GM23338 (cell line): ENCODE results near the gene HAGH. TPM values are rescaled to one million over a fixed set of nuclear protein-coding genes. Genes with fewer than 3 reads are reported as not detected.

Experiments used
- ATAC-seq: fragments of 200-7000 bp; cut with Tn5 transposase; 3 replicates; pipeline ENCODE4 v1.9.1; 2020
- DNase-seq: peaks from one replicate; pipeline ENCODE4 v3.0.0-alpha.2; 2015; ENCODE audit warnings: low spot score
- H2AFZ ChIP-seq: fragments of 200-600 bp; sonication (generic); 2 replicates; pipeline ENCODE4 v1.8.0; 2016; ENCODE audit warnings: antibody characterized with exemption, mild to moderate bottlenecking, moderate library complexity
- H3F3A ChIP-seq: fragments of 200-600 bp; sonication (generic); replicated peaks from 2 replicates; pipeline ENCODE4 v1.8.0; 2017; ENCODE audit warnings: antibody characterized with exemption, mixed run types, low read depth
- H3K27ac ChIP-seq: fragments of 200-600 bp; sonication (generic); 2 replicates; pipeline ENCODE4 v1.6.1; 2016; ENCODE audit warnings: low read depth
- H3K27me3 ChIP-seq: fragments of 200-600 bp; sonication (generic); 2 replicates; pipeline ENCODE4 v1.8.0; 2016; ENCODE audit warnings: mild to moderate bottlenecking, mixed run types, moderate library complexity; ENCODE audit not compliant: insufficient read depth
- H3K36me3 ChIP-seq: fragments of 200-600 bp; sonication (generic); 2 replicates; pipeline ENCODE4 v1.8.0; 2016; ENCODE audit warnings: mild to moderate bottlenecking; ENCODE audit not compliant: insufficient read depth
- H3K4me1 ChIP-seq: fragments of 200-600 bp; sonication (generic); 2 replicates; pipeline ENCODE4 v1.8.0; 2016; ENCODE audit warnings: mild to moderate bottlenecking, moderate library complexity; ENCODE audit not compliant: insufficient read depth
- H3K4me2 ChIP-seq: fragments of 200-600 bp; sonication (generic); 2 replicates; pipeline ENCODE4 v1.7.1; 2017; ENCODE audit warnings: mixed run types
- H3K4me3 ChIP-seq: fragments of 200-600 bp; sonication (generic); 2 replicates; pipeline ENCODE4 v1.6.1; 2016; ENCODE audit warnings: mixed run types
- H3K79me2 ChIP-seq: fragments of 200-600 bp; sonication (generic); replicated peaks from 2 replicates; pipeline ENCODE4 v1.8.0; 2017; ENCODE audit warnings: mild to moderate bottlenecking; ENCODE audit not compliant: insufficient read depth
- H3K9me2 ChIP-seq: fragments of 200-600 bp; sonication (generic); 2 replicates; pipeline ENCODE4 v1.8.0; 2017; ENCODE audit not compliant: insufficient read depth
- H4K20me1 ChIP-seq: fragments of 200-600 bp; sonication (generic); replicated peaks from 2 replicates; pipeline ENCODE4 v1.8.0; 2017; ENCODE audit warnings: mild to moderate bottlenecking; ENCODE audit not compliant: insufficient read depth
- H3K27ac Mint-ChIP-seq: 2 replicates; pipeline ENCODE4 v1.8.0; 2020; ENCODE audit warnings: inconsistent platforms, mild to moderate bottlenecking, moderate library complexity, mixed read lengths
- H3K27me3 Mint-ChIP-seq: 3 replicates; pipeline ENCODE4 v1.8.0; 2022; ENCODE audit warnings: low read depth, mild to moderate bottlenecking, moderate library complexity, mixed read lengths, inconsistent platforms; ENCODE audit not compliant: insufficient read depth, poor library complexity
- H3K36me3 Mint-ChIP-seq: 3 replicates; pipeline ENCODE4 v1.8.0; 2021; ENCODE audit warnings: low read depth, mild to moderate bottlenecking, inconsistent platforms, moderate library complexity, mixed read lengths
- H3K4me1 Mint-ChIP-seq: 3 replicates; pipeline ENCODE4 v1.8.0; 2020; ENCODE audit warnings: mild to moderate bottlenecking, inconsistent platforms, mixed read lengths
- H3K4me3 Mint-ChIP-seq: 3 replicates; pipeline ENCODE4 v1.8.0; 2021; ENCODE audit warnings: moderate library complexity, mild to moderate bottlenecking, inconsistent platforms, mixed read lengths
- H3K9me3 Mint-ChIP-seq: 3 replicates; pipeline ENCODE4 v1.8.0; 2020; ENCODE audit warnings: moderate library complexity, mild to moderate bottlenecking, inconsistent platforms, mixed read lengths
- CREB1 ChIP-seq: fragments of 250-450 bp; sonication (Bioruptor Pico); IDR thresholded peaks from 2 replicates; pipeline ENCODE4 v1.5.0; 2020; ENCODE audit warnings: low read depth, mild to moderate bottlenecking, moderate library complexity
- CTCF ChIP-seq, 2 experiments: fragments of 200-600 bp in 1 of 2; sonication (generic) in 1 of 2; conservative IDR thresholded peaks; 2 replicates each; pipeline versions ENCODE4 v1.5.1 to v1.6.1; 2016 to 2017; ENCODE audit warnings: antibody characterized with exemption in 2 of 2, low read depth in 2 of 2, mild to moderate bottlenecking in 2 of 2, moderate library complexity in 1 of 2
- ETS1 ChIP-seq: IDR thresholded peaks from 2 replicates; pipeline ENCODE4 v1.6.1; 2016; ENCODE audit warnings: antibody characterized with exemption
- JUNB ChIP-seq: IDR thresholded peaks from one replicate; pipeline ENCODE4 v1.6.1; 2016; ENCODE audit warnings: antibody characterized with exemption; ENCODE audit not compliant: unreplicated experiment
- NANOG ChIP-seq: IDR thresholded peaks from 2 replicates; pipeline ENCODE4 v1.6.1; 2016; ENCODE audit warnings: antibody characterized with exemption, borderline replicate concordance
- REST ChIP-seq: IDR thresholded peaks from one replicate; pipeline ENCODE4 v1.6.1; 2018; ENCODE audit warnings: antibody characterized with exemption; ENCODE audit not compliant: unreplicated experiment
- STAT1 ChIP-seq: IDR thresholded peaks from one replicate; pipeline ENCODE4 v1.6.1; 2016; ENCODE audit warnings: antibody characterized with exemption; ENCODE audit not compliant: unreplicated experiment
- ZNF114 ChIP-seq: fragments of 250-450 bp; sonication (Bioruptor Pico); IDR thresholded peaks from 2 replicates; pipeline ENCODE4 v1.5.0; 2020; ENCODE audit warnings: mild to moderate bottlenecking, moderate library complexity
- ZNF462 ChIP-seq: fragments of 250-450 bp; sonication (Bioruptor Pico); IDR thresholded peaks from 2 replicates; pipeline ENCODE4 v1.5.0; 2020; ENCODE audit warnings: mild to moderate bottlenecking, moderate library complexity
- polyA plus RNA-seq: library from polyadenylated mRNA; unstranded; fragments of >200 nt; fragmentation: Nextera tagmentation; extraction: Ambion mirVana; gene quantifications from 2 replicates; pipeline ENCODE4 v1.2.1, GENCODE V29; 2016
- total RNA-seq: library from RNA; depleted of rRNA; stranded (reverse); fragments of >200 nt; shearing (Covaris generic); gene quantifications from 2 replicates; pipeline ENCODE4 v1.2.3, GENCODE V29; 2014

Gene HAGH
- total and polyA plus RNA-seq, 2 experiments from 2014 or later = 24.7 to 28.9 TPM

- TF ChIP-seq CTCF (conservative IDR thresholded peaks at IDR 0.05; ENCODE audit: low read depth in 2 of 2) = peak; percentile 62 to 87
- 0 out of 2 replicates have a peak, but pooled peaks have one; percentile 40 for TF ChIP-seq CREB1
Measured at GRCh38 chr16:1763521-1764511, 62.8 kb downstream of the HAGH start (continued).

- no peaks in the 10 kb centered on the region for H3K9me2 ChIP-seq
- no peak overlapping the region for H3K27ac ChIP-seq
- ATAC-seq = peak; percentile 4
- 0 out of 2 replicates have a peak, but pooled peaks cover 3% of the 10 kb centered on the region for H3F3A ChIP-seq
- Mint-ChIP-seq H3K36me3 (peaks cover 12% of the 10 kb centered on the region), H3K27ac (no peak overlapping the region), H3K4me3 (no peak overlapping the region), H3K9me3 (no peaks in the 10 kb centered on the region), H3K4me1 (no peaks in the 10 kb centered on the region), H3K27me3 (peaks cover 11% of the 10 kb centered on the region)
- no peak overlapping the region for H3K4me3 ChIP-seq
- no peaks in the 10 kb centered on the region for H3K27me3 ChIP-seq
- no peaks in the 10 kb centered on the region for H3K79me2 ChIP-seq
- no peaks in the 10 kb centered on the region; the same call in 1 of the 2 replicates for H3K4me1 ChIP-seq
- H3K4me2 ChIP-seq = no peak overlapping the region
- H2AFZ ChIP-seq = no peak overlapping the region
- H3K36me3 ChIP-seq = no peaks in the 10 kb centered on the region
- DNase-seq = no peak
- H4K20me1 ChIP-seq = no peaks in the 10 kb centered on the region
- no peak for TF ChIP-seq REST
- no peak for TF ChIP-seq JUNB
- TF ChIP-seq ZNF462 (CRISPR knock-in tag) = no peak
- TF ChIP-seq STAT1 = no peak
- TF ChIP-seq ETS1 = no peak
- TF ChIP-seq ZNF114 = no peak
- no peak for TF ChIP-seq NANOG
Measured at GRCh38 chr16:1762879-1763520, 63.6 kb downstream of the HAGH start.
